KG1 (cell line): ENCODE data around the gene DLG2.
"Not testable (repeated sequence)": the region's sequence is repeated elsewhere in the genome, so short reads cannot be mapped to it uniquely, and the experiment has no call there.

Source experiments
- DNase-seq: peaks from one replicate; lab custom pipeline; 2025; lab: John Stamatoyannopoulos, UW

Gene DLG2

DNA sequence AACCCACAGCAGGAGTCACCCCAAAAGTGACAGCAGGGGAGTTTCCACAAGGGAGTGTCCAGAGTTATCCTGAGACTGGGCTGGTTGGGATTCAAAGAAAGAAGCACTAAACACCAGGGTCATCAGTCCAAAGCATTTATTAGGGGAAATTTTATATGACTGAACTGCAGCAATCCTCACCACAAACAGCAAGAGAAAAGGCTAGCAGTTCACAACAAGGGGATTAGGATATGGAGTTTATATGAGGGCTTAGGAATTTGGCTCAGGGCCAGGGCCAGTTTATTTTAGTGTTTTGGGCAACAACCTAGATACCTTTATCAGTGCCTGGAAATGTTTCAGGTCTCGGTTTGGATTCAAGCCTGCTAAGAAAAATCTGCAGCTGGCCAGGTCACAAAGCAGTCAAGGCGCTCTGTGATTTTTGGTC, 16.1 kb upstream of the DLG2 start:
- no peak for DNase-seq

DNA sequence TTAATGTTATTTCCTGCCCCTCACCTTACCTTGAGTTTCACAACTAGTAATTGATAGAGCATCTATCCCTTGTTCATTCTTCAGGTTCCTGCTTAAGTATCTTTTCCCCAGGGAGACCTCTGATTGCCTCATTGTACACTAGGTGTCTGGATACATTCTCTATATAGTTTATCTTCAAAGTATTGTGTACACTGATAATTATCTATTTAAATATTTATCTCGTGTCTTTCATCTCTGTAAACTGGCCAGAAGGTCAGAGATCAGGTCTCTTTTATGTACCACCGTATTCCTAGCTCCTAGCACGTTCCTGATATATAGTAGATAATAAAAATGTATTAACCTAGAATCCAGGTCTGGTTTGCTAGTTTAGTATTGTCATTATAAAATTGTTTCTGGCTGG, 7.6 kb upstream of the DLG2 start:
- DNase-seq: no peak

DNA sequence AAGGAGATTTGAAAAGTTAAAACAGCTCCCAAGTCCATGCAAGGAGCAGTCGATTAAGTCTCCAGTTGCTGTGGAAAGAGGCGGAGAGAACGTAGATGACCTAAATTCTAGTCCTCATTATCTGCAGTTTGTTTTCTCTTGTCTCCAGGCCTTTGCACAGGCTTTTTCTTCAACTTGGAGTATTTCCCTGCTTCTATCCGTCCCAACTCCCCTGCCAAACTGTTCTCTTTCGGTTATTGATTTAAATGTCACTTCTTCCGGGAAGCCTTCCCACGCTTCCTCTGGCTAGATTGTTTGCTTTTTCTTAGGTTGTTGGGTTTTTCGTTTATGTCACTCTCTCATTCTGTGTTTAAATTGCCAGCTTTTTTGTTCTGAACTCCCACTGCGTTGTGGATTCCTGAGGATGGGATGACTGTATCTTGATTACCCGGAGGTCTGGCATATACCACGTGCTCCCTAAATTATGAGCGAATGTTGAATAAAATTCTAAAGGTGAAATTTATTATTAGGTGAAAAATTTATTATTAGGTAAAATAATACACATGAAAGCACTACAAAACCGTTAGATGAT, 1.7 kb upstream of the DLG2 start:
- peak; percentile 74 for DNase-seq

DNA sequence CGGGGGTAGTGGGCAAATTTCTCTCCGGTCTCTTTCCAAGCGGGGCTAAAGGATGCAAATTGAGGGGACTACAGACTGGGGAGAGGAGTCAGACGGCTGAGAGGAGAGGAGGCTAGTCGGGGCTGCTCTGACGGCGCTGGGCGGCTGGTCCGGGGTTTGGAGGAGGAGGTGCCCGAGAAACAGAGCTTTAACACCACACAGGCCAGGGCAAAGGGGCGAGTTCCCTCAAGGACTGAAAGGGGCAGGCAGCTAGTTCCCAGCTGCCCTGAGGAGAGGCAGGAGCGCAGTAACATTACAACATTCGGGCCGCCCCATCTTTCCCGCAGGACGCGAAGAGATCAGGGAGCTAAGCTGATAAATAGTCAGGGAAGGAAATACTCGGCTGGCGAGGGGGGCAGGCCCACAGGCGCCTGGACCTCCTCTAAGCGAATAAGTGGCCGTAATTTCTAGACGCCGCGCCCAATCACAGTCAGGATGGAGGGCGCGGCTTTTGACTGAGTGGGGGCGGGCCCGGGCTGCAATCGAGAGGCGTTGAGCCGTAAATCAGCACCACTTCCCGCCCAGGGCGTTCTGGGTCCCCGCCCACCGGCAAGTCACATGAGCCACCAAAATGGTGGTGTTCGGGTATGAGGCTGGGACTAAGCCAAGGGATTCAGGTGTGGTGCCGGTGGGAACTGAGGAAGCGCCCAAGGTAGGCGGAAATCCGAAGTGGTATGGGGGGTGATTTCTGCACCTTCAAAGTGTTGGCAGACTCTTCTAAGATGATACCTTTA, 1.0 kb upstream of the DLG2 start, which contains the start of gene TMEM126B:
Gene TMEM126B, plus strand, starts transcription at position 596 of the 773 bp plus-strand sequence. Its CDS starts 15 bp downstream, at position 611.
- peak; percentile 99 for DNase-seq

DNA sequence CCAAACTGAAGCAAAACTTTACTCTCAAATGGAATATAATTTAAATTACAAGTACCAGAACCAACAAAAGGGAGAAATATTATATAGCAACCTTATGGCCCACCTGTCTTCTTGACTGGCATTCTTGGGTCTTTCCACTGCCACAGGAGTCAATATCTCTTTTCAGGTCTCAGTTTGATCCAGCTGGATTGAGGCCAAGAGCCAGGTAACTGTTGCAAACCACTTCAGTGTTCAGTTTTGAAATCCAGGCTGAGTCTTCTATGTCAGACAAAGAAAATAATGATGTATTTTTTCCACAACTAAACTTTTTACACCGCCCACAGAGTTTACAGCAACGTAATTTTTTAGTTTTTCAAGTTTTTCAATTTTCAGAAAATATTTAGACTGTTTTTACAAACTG, 648 bp downstream of the DLG2 start:
- DNase-seq: no peak

DNA sequence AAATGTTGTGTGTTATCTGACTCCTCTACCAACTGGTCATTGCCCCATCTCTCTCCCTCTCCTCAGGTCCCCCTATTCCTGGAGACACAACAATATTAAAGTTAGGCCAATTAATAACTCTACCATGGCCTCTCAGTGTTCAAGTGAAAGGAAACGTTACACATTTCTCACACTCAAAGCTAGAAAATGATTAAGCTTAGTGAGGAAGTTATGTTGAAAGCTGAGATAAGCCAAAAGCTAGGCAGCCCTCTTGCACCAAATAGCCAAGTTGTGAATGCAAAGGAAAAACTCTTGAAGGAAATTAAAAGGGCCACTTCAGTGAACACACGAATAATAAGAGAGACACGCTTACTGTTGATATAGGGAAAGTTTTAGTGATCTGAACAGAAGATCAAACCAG, 6.9 kb downstream of the DLG2 start:
- no peak for DNase-seq

DNA sequence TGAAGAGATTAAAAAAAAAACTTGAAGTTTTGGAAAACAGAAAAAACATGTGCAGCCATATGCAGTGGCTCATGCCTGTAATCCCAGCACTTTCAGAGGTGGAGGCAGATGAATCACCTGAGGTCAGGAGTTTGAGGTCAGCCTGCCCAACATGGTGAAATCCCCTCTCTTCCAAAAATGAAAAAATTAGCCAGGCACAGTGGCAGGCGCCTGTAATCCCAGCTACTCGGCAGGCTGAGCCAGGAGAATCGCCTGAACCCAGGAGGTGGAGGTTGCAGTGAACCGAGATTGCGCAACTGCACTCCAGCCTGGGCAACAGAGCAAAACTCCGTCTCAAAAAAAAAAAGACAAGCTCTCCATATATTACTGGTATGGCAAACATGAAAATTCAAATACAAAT, 7.6 kb downstream of the DLG2 start:
- DNase-seq: no peak

DNA sequence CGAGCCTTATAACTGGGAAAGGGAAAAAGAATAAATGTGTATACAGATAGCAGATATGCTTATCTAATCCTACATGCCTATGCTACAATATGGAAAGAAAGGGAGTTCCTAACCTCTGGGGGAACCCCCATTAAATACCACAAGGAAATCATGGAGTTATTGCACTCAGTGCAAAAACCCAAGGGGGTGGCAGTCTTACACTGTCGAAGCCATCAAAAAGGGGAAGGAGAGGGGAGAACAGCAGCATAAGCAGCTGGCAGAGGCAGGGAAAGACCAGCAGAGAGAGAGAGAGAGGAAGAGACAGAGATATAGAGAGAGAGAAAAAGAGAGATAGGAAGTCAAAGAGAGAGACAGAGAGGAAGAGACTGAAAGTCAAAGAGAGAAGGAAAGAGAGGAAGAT, 15.5 kb downstream of the DLG2 start:
- DNase-seq: not testable (repeated sequence)

DNA sequence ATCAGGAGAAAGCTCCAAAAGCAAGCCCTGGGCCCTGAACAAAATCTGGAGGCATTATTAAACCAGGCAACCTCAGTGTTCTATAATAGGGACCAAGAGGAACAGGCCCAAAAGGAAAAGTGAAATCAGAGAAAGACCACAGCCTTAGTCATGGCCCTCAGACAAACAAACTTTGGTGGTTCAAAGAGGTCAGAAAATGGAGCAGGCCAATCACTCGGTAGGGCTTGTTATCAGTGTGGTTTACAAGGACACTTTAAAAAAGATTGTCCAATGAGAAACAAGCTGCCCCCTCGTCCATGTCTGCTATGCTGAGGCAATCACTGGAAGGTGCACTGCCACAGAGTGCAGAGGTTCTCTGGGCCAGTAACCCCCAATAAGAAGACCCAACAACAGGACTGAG, 17.9 kb downstream of the DLG2 start:
- DNase-seq: not testable (repeated sequence)

DNA sequence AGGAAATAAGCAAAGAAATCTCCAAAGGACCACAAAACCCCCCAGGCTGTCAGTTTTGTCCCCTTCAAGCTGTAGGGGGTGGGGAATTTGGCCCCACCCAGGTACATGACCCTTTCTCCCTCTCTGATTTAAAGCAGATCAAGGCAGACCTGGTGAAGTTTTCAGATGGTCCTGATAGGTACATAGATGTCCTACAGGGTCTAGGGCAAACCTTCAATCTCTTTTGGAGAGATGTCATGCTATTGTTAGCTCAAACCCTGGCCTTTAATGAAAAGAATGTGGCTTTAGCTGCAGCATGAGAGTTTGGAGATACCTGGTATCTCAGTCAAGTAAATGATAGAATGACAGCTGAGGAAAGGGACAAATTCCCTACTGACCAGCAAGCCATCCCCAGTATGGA, 18.5 kb downstream of the DLG2 start:
- not testable (repeated sequence) for DNase-seq

DNA sequence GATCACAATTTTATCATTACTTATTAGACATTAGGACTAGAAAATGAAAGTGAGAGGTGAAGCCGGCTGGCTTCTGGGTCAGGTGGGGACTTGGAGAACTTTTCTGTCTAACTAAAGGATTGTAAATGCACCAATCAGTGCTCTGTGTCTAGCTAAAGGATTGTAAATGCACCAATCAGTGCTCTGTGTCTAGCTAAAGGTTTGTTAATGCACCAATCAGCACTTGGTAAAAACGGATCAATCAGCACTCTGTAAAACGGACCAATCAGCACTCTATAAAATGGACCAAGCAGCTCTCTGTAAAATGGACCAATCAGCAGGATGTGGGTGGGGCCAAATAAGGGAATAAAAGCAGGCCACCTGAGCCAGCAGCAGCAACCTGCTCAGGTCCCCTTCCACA, 20.9 kb downstream of the DLG2 start:
- not testable (repeated sequence) for DNase-seq

DNA sequence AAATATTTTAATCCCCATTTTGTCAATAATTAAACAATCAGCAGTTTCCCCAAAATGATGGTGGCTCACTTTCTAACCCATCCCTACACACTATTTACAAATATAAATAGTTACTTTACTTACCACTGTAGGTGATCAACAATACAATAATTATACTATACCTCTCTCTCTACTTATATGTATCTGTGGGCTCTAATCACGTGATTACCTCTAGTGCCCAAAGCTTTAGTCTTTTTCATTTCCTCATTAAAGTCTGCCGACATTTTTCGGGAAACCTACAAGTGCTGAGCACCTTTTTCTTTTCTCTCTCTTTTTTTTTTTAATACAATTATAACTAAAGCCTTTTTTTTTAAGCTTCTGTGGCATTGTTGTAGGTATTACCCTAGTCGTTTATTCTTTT, 23.9 kb downstream of the DLG2 start:
- no peak for DNase-seq

DNA sequence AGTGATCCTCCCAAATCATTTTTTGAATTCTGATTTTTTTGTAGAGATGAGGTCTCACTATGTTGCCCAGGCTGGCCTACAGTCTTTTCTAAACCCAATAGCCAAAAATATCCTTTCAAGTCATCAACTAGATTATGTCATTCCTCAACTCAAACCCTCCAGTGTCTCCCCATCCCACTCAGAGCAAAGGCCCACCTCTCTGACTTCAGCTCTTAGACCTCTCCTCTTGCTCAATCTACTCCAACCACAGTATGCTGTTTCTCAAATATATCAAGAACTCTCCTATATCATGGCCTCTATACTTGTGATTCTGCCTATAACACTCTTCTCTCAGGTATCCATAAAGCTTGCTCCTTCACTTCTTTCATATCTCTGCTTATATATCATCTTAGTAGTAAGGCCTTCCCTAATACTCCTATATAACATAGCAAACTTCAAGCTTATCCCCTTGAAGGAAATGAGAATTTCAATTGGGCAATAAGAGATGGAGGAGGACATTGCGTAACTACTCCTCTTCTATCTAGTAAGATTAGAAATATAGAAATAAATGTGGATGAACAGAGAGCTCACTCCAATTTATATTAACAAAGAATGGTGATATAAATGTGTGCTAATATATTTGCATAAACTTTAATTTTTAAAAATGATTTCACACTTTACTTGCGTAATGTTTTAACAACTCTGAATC, 24.5 kb downstream of the DLG2 start:
- no peak for DNase-seq

DNA sequence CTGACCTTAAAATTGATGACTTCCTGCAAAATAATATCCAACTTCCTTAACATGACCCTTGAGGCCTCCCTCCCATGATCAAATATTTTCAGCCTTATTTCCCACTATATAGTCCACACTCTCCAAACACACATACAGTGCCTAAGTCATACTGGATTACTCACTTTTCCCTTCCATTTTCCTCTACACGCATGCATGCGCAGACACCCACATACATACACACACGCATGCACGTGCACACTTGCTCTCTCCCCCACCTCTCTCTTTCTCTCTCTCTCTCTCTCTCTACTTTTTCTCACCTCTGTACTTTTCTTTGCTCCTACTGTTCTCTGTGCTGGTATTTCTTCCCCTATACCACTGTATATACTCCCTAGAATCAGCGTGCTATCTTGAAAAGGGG, 28.1 kb downstream of the DLG2 start:
- no peak for DNase-seq

DNA sequence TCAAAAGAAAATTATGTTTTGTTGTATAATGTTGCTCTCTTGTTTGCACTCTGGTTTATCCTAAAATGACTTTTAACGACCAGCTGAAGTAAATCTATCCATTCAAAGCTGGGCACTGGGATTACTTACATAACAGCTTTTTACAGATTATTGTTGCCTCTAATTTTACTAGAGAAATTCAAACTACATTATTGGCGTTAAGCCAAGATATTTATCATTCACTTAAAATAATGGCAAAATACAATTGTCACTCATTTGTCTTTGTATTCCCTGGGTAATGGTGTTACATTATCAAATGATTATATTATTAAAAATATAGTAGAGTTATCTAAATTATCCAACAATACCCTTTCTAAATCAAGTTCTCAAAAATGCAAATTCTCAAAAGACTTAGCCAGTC, 30.3 kb downstream of the DLG2 start:
- DNase-seq: no peak

DNA sequence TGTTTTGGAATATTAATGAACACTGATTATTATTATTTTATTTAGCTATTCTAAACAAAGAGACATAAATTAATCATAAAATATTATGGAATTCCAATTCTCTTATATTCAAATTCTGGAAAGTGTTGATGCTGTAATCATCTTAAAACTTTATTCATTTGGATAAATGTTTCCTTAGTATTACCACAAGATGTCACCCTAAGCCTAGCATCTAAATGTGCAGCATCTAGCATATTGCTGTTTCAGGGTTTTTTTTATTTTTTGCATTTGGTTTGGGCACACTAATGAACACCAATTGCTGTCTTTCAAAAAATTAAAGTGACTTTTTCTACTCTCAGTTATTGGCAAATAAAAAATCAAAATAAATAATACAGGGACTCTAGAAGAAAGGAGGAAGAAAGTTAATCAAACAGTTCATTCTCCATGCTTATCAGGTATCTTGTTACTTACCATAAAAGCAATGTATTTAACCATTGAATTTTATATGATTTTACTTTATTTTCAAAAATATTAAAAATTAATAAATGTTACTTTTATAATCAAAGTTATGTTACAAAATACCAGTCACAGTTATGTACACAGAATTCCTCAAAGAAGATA, 31.8 kb downstream of the DLG2 start:
- DNase-seq: peak; percentile 43

DNA sequence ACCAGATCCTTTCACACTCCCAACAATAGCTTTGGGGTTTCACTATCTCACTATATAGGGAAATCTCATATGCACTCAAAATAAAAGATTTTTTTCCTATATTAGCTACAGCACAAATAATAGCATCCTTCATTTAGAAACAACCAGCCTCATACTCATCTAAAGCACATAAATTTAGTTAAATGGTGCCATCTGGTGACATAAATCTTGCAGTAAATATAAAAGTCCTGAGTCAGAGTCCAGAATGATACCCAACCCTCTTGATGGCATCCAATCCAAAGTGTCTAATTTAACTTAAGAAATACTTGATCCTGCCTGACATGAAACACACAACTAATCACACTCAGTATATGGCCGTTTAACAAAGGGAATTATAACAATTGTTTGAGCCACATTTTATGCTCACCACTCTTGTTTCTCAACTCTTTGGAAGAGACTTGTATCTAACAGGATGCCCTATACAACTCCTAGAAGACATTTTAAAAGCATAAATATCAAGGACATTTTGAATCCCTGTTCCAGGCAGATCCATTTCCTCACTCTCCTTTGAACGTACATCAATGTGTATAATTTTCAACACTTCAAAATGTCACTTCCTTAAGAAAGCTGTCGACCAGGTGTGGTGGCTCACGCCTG, 36.2 kb downstream of the DLG2 start:
- DNase-seq: no peak

DNA sequence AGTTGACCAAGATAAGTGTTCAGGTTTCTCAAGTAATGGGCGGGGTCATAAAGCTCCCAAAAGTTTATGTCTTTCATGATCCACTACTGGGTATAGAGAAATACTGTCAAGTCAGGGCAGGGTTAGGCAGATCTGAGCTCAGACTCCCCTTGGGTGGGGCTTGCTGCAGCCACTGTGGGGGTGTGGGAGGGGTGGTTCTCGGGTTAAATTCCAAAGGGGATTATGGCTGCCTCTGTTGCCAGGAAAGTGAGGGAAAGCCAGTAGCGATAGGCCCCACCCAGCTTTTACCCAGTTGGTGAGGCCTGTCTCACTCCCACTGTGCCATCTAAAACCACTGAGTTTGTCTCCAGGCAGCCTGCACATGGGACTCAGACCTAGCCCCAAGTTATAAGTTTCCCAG, 37.8 kb downstream of the DLG2 start:
- no peak for DNase-seq

DNA sequence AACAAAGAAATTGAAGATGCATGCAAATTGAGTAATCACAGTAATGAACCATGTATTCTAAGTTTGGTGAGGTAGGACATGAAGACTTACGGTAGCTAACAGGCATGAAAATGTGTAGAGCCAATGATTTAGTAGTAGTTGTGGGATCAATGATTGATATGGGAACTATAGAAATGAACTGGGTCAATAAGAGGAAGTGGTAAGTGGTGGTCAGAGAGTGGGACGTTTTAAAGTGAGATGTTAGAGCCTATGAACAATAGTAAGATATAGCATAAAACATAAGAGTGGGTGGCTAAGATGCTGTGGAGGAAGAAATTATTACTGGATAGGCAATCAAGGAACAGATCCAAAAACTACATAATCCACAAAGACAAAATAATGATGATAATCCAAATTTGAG, 45.0 kb downstream of the DLG2 start:
- DNase-seq: no peak

DNA sequence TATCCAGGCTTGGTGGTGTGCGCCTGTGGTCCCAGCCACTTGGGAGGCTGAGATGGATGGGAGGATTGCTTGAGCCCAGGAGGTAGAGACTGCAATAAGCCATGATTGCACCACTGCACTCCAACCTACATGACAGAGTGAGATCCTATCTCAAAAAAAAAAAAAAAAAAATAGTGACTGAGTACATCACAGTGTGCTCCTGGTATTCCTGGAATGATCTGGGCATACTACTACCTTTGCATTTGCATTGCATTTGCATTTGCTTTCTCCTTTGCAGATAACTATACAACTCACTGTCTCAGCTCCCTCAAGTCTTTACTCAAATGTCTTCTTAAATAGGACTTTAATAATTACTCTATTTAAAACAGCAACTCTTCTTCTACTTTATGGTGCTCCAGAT, 51.8 kb downstream of the DLG2 start:
- no peak for DNase-seq

DNA sequence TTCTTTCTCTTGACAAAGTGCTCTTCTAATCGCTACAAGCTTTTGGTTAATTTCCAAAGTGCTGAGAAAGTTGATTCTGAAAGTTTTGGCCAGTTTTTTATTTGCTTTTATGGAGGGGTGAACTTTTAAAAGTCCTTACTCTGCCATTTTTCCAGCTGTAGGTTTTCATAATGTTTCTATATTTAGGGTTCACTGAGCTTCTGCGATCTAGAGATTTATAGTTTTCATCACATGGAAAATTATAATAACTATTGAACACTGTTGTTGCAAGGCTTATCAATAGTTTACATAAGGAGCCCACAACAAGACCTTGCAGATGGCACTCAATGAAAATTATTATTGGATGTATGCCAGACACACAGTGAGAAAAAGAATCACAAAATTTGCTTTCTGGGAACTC, 55.1 kb downstream of the DLG2 start:
- DNase-seq: no peak

DNA sequence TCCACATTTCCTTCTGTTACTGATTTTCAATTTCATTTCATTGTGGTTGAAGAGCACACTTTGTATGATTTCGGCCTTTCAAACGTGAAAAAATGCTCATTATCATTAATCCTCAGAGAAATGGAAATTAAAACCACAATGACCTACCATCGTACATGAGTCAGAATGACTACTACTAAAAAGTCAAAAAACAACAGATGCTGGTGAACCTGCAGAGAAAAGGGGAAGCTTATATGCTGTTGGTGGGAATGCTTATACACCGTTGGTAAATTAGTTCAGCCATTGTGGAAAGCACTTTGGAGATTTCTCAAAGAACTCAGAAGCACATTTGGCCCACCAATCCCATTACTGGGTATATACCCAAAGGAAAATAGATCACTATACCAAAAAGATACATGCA, 57.6 kb downstream of the DLG2 start:
- no peak for DNase-seq
